ENCODE data around the gene RPS14.
A peak's percentile ranks its signal among the peaks of the same experiment; 100 is the strongest.

The RPS14 gene

GRCh38 chr5:150412319-150413175 lies 37.0 kb downstream of the RPS14 start, which contains the start of gene CD74:
CD74 (minus strand) TSS chr5:150412910; CDS start chr5:150412749, 161 bp downstream.
- in situ Hi-C loops (cut with MboI; ENCODE audit: low sequenced_read_pairs), result no loop called here
- Histone ChIP-seq H3K4me1 (peaks cover 3% of the 10 kb centered on the region; the same call in 1 of the 2 replicates), H3K27me3 (ENCODE audit: low read depth) (no peaks in the 10 kb centered on the region), H3K36me3 (replicated peaks) (no peaks in the 10 kb centered on the region), H3K9me3 (no peaks in the 10 kb centered on the region), H3K4me3 (no peak within 1 kb of the TSS)
- no peak for DNase-seq (ENCODE audit: low spot score in 2 of 2)

GRCh38 chr5:150411245-150411979 lies 38.1 kb downstream of the RPS14 start:
- H3K4me1 ChIP-seq, result peaks cover 3% of the 10 kb centered on the region; the same call in 1 of the 2 replicates
- no peak for DNase-seq (ENCODE audit: low spot score in 2 of 2)
- H3K27me3 ChIP-seq (ENCODE audit: low read depth), result no peaks in the 10 kb centered on the region
- H3K9me3 ChIP-seq, result no peaks in the 10 kb centered on the region
- H3K36me3 ChIP-seq (replicated peaks), result no peaks in the 10 kb centered on the region
- H3K4me3 ChIP-seq, result no peak overlapping the region
- in situ Hi-C loops (cut with MboI; ENCODE audit: low sequenced_read_pairs), result no loop called here

- Histone ChIP-seq H3K9me3 (no peaks in the 10 kb centered on the region), H3K27me3 (ENCODE audit: low read depth) (no peaks in the 10 kb centered on the region), H3K4me1 (peaks cover 3% of the 10 kb centered on the region; the same call in 1 of the 2 replicates), H3K4me3 (no peak overlapping the region), H3K36me3 (replicated peaks) (no peaks in the 10 kb centered on the region)
- DNase-seq (ENCODE audit: low spot score in 2 of 2), result peak; percentile 27 to 56
- in situ Hi-C loops (cut with MboI; ENCODE audit: low sequenced_read_pairs), result no loop called here
These were observed 38.9 kb downstream of the RPS14 start for GRCh38 chr5:150410524-150411244.

GRCh38 chr5:150409638-150410523 lies 39.7 kb downstream of the RPS14 start:
- in situ Hi-C loops (cut with MboI; ENCODE audit: low sequenced_read_pairs), result no loop called here
- H3K36me3 ChIP-seq (replicated peaks), result no peaks in the 10 kb centered on the region
- peak; percentile 85 to 86 for DNase-seq (ENCODE audit: low spot score in 2 of 2)
- peaks cover 3% of the 10 kb centered on the region; the same call in 1 of the 2 replicates for H3K4me1 ChIP-seq
- H3K9me3 ChIP-seq, result no peaks in the 10 kb centered on the region
- H3K27me3 ChIP-seq (ENCODE audit: low read depth), result no peaks in the 10 kb centered on the region
- H3K4me3 ChIP-seq, result no peak overlapping the region

DNA sequence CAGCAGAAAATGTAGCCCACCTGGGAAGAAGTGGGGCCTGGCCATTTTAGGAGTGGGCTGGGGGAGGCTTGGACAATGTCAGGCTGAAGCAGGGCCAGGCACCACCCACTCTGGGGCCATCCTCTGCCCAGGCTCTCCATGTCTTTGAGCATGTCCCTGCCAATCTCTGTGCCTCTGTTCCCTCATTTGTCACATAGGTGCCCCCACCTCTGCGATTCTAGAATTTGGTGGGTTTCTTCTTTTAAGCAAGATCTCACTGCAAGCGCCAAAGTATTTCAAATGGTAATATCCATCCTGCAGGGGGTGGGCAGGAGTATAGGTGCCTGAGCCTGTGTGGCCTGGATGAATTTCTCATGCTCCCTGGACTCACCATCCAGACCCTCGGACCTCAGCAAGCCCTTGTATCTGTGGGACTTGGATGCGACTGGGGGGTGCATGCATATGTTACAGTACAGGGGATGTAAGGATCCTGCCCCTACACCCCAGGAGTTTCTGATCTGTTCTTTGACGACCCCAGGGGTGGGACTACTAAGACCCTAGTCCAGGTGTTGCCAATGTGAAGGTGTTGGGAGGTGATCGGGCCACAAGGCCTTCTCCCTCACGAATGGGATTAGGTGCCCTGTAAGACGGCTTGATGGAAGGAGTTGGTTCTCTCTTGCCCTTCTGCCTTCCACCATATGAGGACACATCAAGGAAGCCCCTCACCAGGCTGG lies 41.2 kb downstream of the RPS14 start:
- no peaks in the 10 kb centered on the region for H3K36me3 ChIP-seq (replicated peaks)
- no peaks in the 10 kb centered on the region for H3K9me3 ChIP-seq
- in situ Hi-C loops (cut with MboI; ENCODE audit: low sequenced_read_pairs), result no loop called here
- no peaks in the 10 kb centered on the region for H3K27me3 ChIP-seq (ENCODE audit: low read depth)
- H3K4me1 ChIP-seq, result peaks cover 3% of the 10 kb centered on the region; the same call in 1 of the 2 replicates
- no peak for DNase-seq (ENCODE audit: low spot score in 2 of 2)
- no peak overlapping the region for H3K4me3 ChIP-seq

- in situ Hi-C loops (cut with MboI; ENCODE audit: low sequenced_read_pairs), result no loop called here
- DNase-seq (ENCODE audit: low spot score in 2 of 2), result no peak
- Histone ChIP-seq H3K4me1 (peaks cover 3% of the 10 kb centered on the region; the same call in 1 of the 2 replicates), H3K36me3 (replicated peaks) (peaks cover 10% of the 10 kb centered on the region; the same call in 1 of the 2 replicates), H3K27me3 (ENCODE audit: low read depth) (no peaks in the 10 kb centered on the region), H3K4me3 (no peak overlapping the region), H3K9me3 (no peaks in the 10 kb centered on the region)
These were observed 42.3 kb downstream of the RPS14 start for GRCh38 chr5:150407096-150407720.

- in situ Hi-C loops (cut with MboI; ENCODE audit: low sequenced_read_pairs), result no loop called here
- H3K9me3 ChIP-seq, result no peaks in the 10 kb centered on the region
- H3K4me1 ChIP-seq, result peaks cover 3% of the 10 kb centered on the region; the same call in 1 of the 2 replicates
- DNase-seq (ENCODE audit: low spot score in 2 of 2), result no peak
- no peak overlapping the region for H3K4me3 ChIP-seq
- H3K36me3 ChIP-seq (replicated peaks), result peaks cover 10% of the 10 kb centered on the region; the same call in 1 of the 2 replicates
- no peaks in the 10 kb centered on the region for H3K27me3 ChIP-seq (ENCODE audit: low read depth)
These were observed 42.8 kb downstream of the RPS14 start for GRCh38 chr5:150406723-150407095.

- H3K27me3 ChIP-seq (ENCODE audit: low read depth), result no peaks in the 10 kb centered on the region
- no peaks in the 10 kb centered on the region for H3K9me3 ChIP-seq
- H3K4me1 ChIP-seq, result peaks cover 3% of the 10 kb centered on the region; the same call in 1 of the 2 replicates
- in situ Hi-C loops (cut with MboI; ENCODE audit: low sequenced_read_pairs), result no loop called here
- H3K36me3 ChIP-seq (replicated peaks), result peaks cover 10% of the 10 kb centered on the region; the same call in 1 of the 2 replicates
- no peak for DNase-seq (ENCODE audit: low spot score in 2 of 2)
- H3K4me3 ChIP-seq, result no peak overlapping the region
These were observed 43.3 kb downstream of the RPS14 start for GRCh38 chr5:150406103-150406722.

GRCh38 chr5:150404941-150405816 lies 44.4 kb downstream of the RPS14 start:
- H3K9me3 ChIP-seq, result no peaks in the 10 kb centered on the region
- no peak for DNase-seq (ENCODE audit: low spot score in 2 of 2)
- H3K36me3 ChIP-seq (replicated peaks), result peaks cover 19% of the 10 kb centered on the region; the same call in 1 of the 2 replicates
- in situ Hi-C loops (cut with MboI; ENCODE audit: low sequenced_read_pairs), result no loop called here
- no peaks in the 10 kb centered on the region for H3K27me3 ChIP-seq (ENCODE audit: low read depth)
- no peak overlapping the region for H3K4me3 ChIP-seq
- H3K4me1 ChIP-seq, result peaks cover 3% of the 10 kb centered on the region; the same call in 1 of the 2 replicates

GRCh38 chr5:150404535-150404934 lies 45.0 kb downstream of the RPS14 start:
- peaks cover 23% of the 10 kb centered on the region for H3K36me3 ChIP-seq (replicated peaks)
- H3K9me3 ChIP-seq, result no peaks in the 10 kb centered on the region
- no peak for DNase-seq (ENCODE audit: low spot score in 2 of 2)
- no peak overlapping the region for H3K4me3 ChIP-seq
- H3K4me1 ChIP-seq, result no peaks in the 10 kb centered on the region
- in situ Hi-C loops (cut with MboI; ENCODE audit: low sequenced_read_pairs), result no loop called here
- no peaks in the 10 kb centered on the region for H3K27me3 ChIP-seq (ENCODE audit: low read depth)

- DNase-seq (ENCODE audit: low spot score in 2 of 2), result no peak
- H3K36me3 ChIP-seq (replicated peaks), result peaks cover 27% of the 10 kb centered on the region
- H3K27me3 ChIP-seq (ENCODE audit: low read depth), result no peaks in the 10 kb centered on the region
- H3K4me3 ChIP-seq, result no peak overlapping the region
- H3K4me1 ChIP-seq, result no peaks in the 10 kb centered on the region
- in situ Hi-C loops (cut with MboI; ENCODE audit: low sequenced_read_pairs), result no loop called here
- no peaks in the 10 kb centered on the region for H3K9me3 ChIP-seq
These were observed 45.4 kb downstream of the RPS14 start for GRCh38 chr5:150404121-150404520.

Measured in HAP-1 (cell line).